ENCODE measurements around the gene RELL2.

DNA sequence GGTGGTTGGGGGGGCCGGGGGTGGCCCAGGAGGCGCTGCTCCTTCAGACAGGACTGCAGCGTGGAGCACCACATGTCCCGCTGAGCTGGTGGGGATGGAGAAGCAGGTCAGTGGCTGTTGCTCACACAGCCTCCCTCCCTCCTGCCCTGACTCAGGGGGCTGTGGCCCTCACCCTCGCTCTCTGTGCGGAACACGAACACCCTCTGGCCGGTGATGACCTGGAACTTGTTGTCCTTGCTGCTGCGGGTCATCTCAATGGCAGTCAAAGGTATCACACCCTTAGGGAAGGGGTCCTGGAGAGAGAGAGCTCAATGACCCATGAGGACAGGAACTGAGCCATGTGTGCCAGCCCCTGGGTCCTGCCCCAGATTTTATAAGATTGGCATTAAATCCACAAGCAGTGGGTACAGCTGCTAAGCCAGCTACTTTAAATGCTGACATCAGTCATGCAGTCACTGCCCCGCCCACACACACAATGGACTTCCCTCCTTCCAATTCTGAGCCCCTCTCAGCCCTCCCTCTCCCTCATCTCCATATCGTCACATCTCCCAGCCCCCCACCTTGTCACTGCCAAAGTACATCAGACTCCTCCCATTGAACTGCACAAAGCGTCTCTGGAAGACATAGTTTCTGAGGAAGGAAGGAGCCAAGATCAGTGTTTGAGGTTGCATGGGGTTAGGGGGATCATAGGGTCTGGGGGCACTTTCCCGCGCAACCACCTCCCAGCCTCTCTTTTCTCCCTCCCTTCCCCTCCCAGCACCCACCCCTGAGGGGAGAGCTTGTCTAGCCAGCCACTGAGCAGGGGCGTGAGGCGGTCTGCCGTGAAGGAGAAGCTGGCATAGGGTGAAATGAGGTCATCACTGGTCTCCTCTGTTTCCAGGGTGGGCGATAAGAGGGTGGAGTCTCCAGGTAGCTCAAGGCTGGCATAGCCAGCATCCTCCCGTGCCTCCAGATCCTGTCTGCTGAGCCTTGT lies 36.3 kb downstream of the RELL2 start:
- TF ChIP-seq, protein P1, sequence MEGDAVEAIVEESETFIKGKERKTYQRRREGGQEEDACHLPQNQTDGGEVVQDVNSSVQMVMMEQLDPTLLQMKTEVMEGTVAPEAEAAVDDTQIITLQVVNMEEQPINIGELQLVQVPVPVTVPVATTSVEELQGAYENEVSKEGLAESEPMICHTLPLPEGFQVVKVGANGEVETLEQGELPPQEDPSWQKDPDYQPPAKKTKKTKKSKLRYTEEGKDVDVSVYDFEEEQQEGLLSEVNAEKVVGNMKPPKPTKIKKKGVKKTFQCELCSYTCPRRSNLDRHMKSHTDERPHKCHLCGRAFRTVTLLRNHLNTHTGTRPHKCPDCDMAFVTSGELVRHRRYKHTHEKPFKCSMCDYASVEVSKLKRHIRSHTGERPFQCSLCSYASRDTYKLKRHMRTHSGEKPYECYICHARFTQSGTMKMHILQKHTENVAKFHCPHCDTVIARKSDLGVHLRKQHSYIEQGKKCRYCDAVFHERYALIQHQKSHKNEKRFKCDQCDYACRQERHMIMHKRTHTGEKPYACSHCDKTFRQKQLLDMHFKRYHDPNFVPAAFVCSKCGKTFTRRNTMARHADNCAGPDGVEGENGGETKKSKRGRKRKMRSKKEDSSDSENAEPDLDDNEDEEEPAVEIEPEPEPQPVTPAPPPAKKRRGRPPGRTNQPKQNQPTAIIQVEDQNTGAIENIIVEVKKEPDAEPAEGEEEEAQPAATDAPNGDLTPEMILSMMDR (IDR thresholded peaks at IDR 0.05; ENCODE audit: insufficient read depth, low read depth, low read length) = no peak
- TF ChIP-seq EZH2 (IDR thresholded peaks at IDR 0.05; ENCODE audit: insufficient read depth, low read length) = no peak
